Mesenchymal stem cell (in vitro differentiated cells and primary cell): ENCODE measurements around the gene MTMR12.
"Not testable (repeated sequence)": the region's sequence is repeated elsewhere in the genome, so short reads cannot be mapped to it uniquely, and the experiment has no call there.

Experiments
- DNase-seq: peaks from one replicate; pipeline ENCODE4 v3.0.0-alpha.2; 2013
- H2AFZ ChIP-seq: one replicate; pipeline ENCODE4 v1.6.1; 2013; ENCODE audit warnings: low read depth, mild to moderate bottlenecking, control low read depth, inconsistent platforms, low read length, moderate library complexity
- H2AK5ac ChIP-seq: 2 replicates; pipeline ENCODE4 v1.6.1; 2013; ENCODE audit warnings: low read length, moderate library complexity, mild to moderate bottlenecking, inconsistent platforms; ENCODE audit not compliant: severe bottlenecking
- H2BK120ac ChIP-seq: one replicate; pipeline ENCODE4 v1.6.1; 2013; ENCODE audit warnings: low read depth, mild to moderate bottlenecking, inconsistent platforms, low read length, moderate library complexity
- H2BK12ac ChIP-seq, 2 experiments: one replicate each; pipeline ENCODE4 v1.6.1; 2013; ENCODE audit warnings: inconsistent platforms in 2 of 2, low read length in 2 of 2, mild to moderate bottlenecking in 2 of 2, moderate library complexity in 2 of 2, control low read depth in 1 of 2
- H2BK15ac ChIP-seq: one replicate; pipeline ENCODE4 v1.6.1; 2013; ENCODE audit warnings: mild to moderate bottlenecking, low read depth, inconsistent platforms; ENCODE audit not compliant: poor library complexity, severe bottlenecking
- H2BK5ac ChIP-seq: 2 replicates; pipeline ENCODE4 v1.6.1; 2013; ENCODE audit warnings: low read depth, mild to moderate bottlenecking, low read length, control low read depth, inconsistent platforms; ENCODE audit not compliant: poor library complexity, severe bottlenecking
- H3K14ac ChIP-seq, 2 experiments: one replicate each; pipeline ENCODE4 v1.6.1; 2013; ENCODE audit warnings: inconsistent platforms in 2 of 2, low read length in 2 of 2, control low read depth in 1 of 2, mild to moderate bottlenecking in 1 of 2, moderate library complexity in 1 of 2
- H3K18ac ChIP-seq, 2 experiments: one replicate each; pipeline ENCODE4 v1.6.1; 2013; ENCODE audit warnings: inconsistent platforms in 2 of 2, low read length in 2 of 2, control low read depth in 1 of 2, low read depth in 1 of 2, mild to moderate bottlenecking in 1 of 2
- H3K23ac ChIP-seq, 2 experiments: one replicate each; pipeline ENCODE4 v1.6.1; 2013; ENCODE audit warnings: inconsistent platforms in 2 of 2, low read length in 2 of 2, mild to moderate bottlenecking in 2 of 2, moderate library complexity in 2 of 2, control low read depth in 1 of 2
- H3K27ac ChIP-seq: 2 replicates; pipeline ENCODE4 v1.5.1; 2013; ENCODE audit warnings: mild to moderate bottlenecking, moderate library complexity, low read length, control low read depth, inconsistent platforms; ENCODE audit not compliant: poor library complexity, severe bottlenecking
- H3K27me3 ChIP-seq, 2 experiments: 2 replicates each; pipeline versions ENCODE4 v1.6.1 to v1.7.0; 2013; ENCODE audit warnings: low read length in 2 of 2, mild to moderate bottlenecking in 2 of 2, moderate library complexity in 2 of 2, control low read depth in 1 of 2, inconsistent platforms in 1 of 2; ENCODE audit not compliant: control insufficient read depth in 1 of 2, insufficient read depth in 1 of 2
- H3K36me3 ChIP-seq, 2 experiments: 2 replicates each; pipeline versions ENCODE4 v1.6.1 to v1.7.0; 2013; ENCODE audit warnings: low read length in 2 of 2, control low read depth in 1 of 2, inconsistent platforms in 1 of 2, low read depth in 1 of 2, mild to moderate bottlenecking in 1 of 2; ENCODE audit not compliant: insufficient read depth in 2 of 2, control insufficient read depth in 1 of 2
- H3K4ac ChIP-seq, 2 experiments: one replicate each; pipeline ENCODE4 v1.6.1; 2013; ENCODE audit warnings: inconsistent platforms in 2 of 2, low read length in 2 of 2, mild to moderate bottlenecking in 2 of 2, moderate library complexity in 2 of 2, control low read depth in 1 of 2, low read depth in 1 of 2
- H3K4me1 ChIP-seq: 2 replicates; pipeline ENCODE4 v1.6.1; 2013; ENCODE audit warnings: low read depth, low read length, control low read depth; ENCODE audit not compliant: control insufficient read depth, insufficient read depth
- H3K4me2 ChIP-seq: 2 replicates; pipeline ENCODE4 v1.6.1; 2013; ENCODE audit warnings: low read length, mild to moderate bottlenecking, inconsistent platforms; ENCODE audit not compliant: poor library complexity, severe bottlenecking
- H3K4me3 ChIP-seq, 2 experiments: 2 replicates each; pipeline versions ENCODE4 v1.5.1 to v1.7.0; 2013; ENCODE audit warnings: low read length in 2 of 2, mild to moderate bottlenecking in 2 of 2, control low read depth in 1 of 2, low read depth in 1 of 2; ENCODE audit not compliant: insufficient read depth in 1 of 2
- H3K79me1 ChIP-seq: replicated peaks from 2 replicates; pipeline ENCODE4 v1.6.1; 2013; ENCODE audit warnings: mild to moderate bottlenecking, control low read depth, low read length, inconsistent platforms; ENCODE audit not compliant: poor library complexity, severe bottlenecking
- H3K9ac ChIP-seq: 2 replicates; pipeline ENCODE4 v1.7.0; 2013; ENCODE audit warnings: mild to moderate bottlenecking, low read length, moderate library complexity
- H3K9me3 ChIP-seq: 2 replicates; pipeline ENCODE4 v1.7.0; 2013; ENCODE audit warnings: mild to moderate bottlenecking, low read length; ENCODE audit not compliant: control insufficient read depth
- H4K8ac ChIP-seq: one replicate; pipeline ENCODE4 v1.6.1; 2013; ENCODE audit warnings: inconsistent platforms, mild to moderate bottlenecking, low read length, moderate library complexity
- H4K91ac ChIP-seq: one replicate; pipeline ENCODE4 v1.6.1; 2013; ENCODE audit warnings: mild to moderate bottlenecking, low read length, inconsistent platforms
- WGBS: methylation state at CpG from one replicate; pipeline ENCODE4 v1.1.7; 2013; ENCODE audit warnings: mixed read lengths; 5-methylcytosine and 5-hydroxymethylcytosine counted together

The MTMR12 gene

DNA sequence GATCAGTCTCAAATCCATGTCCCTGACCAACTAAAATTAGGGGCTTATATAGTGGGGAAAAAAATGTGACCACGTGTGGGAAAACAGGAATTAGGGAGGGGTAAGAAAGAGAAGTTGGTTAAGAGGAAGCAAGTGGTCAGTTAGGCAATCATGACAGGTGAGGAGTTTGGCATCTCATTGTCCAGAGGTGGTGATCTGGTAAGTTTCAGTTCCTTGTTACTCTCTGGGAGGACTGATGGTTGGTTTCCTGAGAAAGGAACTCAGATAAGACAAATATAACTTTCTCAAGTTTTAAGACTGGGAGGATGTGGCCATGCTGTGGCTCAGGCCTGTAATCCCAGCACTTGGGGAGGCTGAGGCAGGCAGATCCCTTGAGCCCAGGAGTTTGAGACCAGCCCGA is 9.0 kb upstream of the MTMR12 start:
- not testable (repeated sequence) for H4K8ac ChIP-seq, H3K18ac ChIP-seq, H3K4me1 ChIP-seq, H3K36me3 ChIP-seq, H3K79me1 ChIP-seq, H2BK120ac ChIP-seq, H2BK5ac ChIP-seq, H2AFZ ChIP-seq, H3K4ac ChIP-seq, H3K9ac ChIP-seq, H3K23ac ChIP-seq, H3K9me3 ChIP-seq, H2BK12ac ChIP-seq, H3K14ac ChIP-seq, DNase-seq, H3K27ac ChIP-seq, H3K4me2 ChIP-seq, H4K91ac ChIP-seq, H2AK5ac ChIP-seq, H3K27me3 ChIP-seq, H2BK15ac ChIP-seq, H3K4me3 ChIP-seq
- 86% methylated on average over 2 of the region's 2 CpGs for WGBS

DNA sequence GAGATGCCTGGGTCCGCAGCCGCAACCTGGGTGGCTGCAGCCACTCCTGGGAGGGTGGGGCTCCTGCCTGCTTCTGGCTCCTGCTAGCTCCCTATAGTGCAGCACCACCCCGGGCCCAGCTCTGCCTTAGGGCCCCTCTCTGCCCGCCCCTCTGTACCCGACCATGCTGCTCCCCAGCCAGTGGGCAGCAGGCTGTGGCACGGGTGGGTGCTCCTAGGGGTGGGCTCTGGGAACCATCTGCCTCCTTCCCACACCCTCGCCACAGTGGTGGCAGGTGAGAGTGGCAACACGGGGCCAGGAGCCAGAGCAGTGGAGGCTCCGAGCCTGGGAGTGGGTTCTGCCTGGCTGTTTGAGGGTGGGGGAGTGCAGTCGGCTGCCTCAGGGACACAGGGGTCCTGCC is 7.8 kb upstream of the MTMR12 start:
- Histone ChIP-seq H3K79me1 (no peaks in the 10 kb centered on the region), H3K27ac (no peak overlapping the region), H3K23ac (no peak overlapping the region), H2AK5ac (no peak overlapping the region), H3K4me3 (no peak overlapping the region), H2BK5ac (no peak overlapping the region), H3K18ac (no peak overlapping the region), H2BK12ac (no peak overlapping the region), H3K4me1 (peaks cover 1% of the 10 kb centered on the region), H2BK120ac (no peak overlapping the region), H3K14ac (no peak overlapping the region), H4K8ac (no peak overlapping the region), H3K9ac (no peak overlapping the region), H2BK15ac (no peak overlapping the region), H3K36me3 (no peaks in the 10 kb centered on the region), H3K4me2 (no peak overlapping the region), H3K9me3 (peaks cover 9% of the 10 kb centered on the region), H3K27me3 (peaks cover 0 to 2% of the 10 kb centered on the region in 2 experiments), H3K4ac (no peak overlapping the region), H4K91ac (no peak overlapping the region), H2AFZ (no peak overlapping the region)
- 92% methylated on average over 9 of the region's 10 CpGs for WGBS
- no peak for DNase-seq

- no peaks in the 10 kb centered on the region for H3K79me1 ChIP-seq
- H3K9me3 ChIP-seq: peaks cover 9% of the 10 kb centered on the region
- H2AK5ac ChIP-seq: no peak overlapping the region
- H3K27ac ChIP-seq: no peak overlapping the region
- H4K91ac ChIP-seq: no peak overlapping the region
- H2BK5ac ChIP-seq: no peak overlapping the region
- H3K18ac ChIP-seq: no peak overlapping the region
- no peaks in the 10 kb centered on the region for H3K36me3 ChIP-seq
- DNase-seq: no peak
- no peak overlapping the region for H4K8ac ChIP-seq
- H3K4me2 ChIP-seq: no peak overlapping the region
- H3K9ac ChIP-seq: no peak overlapping the region
- no peak overlapping the region for H2BK120ac ChIP-seq
- no peak overlapping the region for H3K4ac ChIP-seq
- H2BK12ac ChIP-seq: no peak overlapping the region
- H3K27me3 ChIP-seq: peaks cover 0 to 2% of the 10 kb centered on the region in 2 experiments
- H3K14ac ChIP-seq: no peak overlapping the region
- H3K4me3 ChIP-seq: no peak overlapping the region
- H3K4me1 ChIP-seq: peaks cover 1% of the 10 kb centered on the region
- no peak overlapping the region for H3K23ac ChIP-seq
- H2AFZ ChIP-seq: no peak overlapping the region
- WGBS: 74% methylated on average over 6 of the region's 7 CpGs
- H2BK15ac ChIP-seq: no peak overlapping the region
These were observed 7.3 kb upstream of the MTMR12 start for GRCh38 chr5:32319926-32320543.

DNA sequence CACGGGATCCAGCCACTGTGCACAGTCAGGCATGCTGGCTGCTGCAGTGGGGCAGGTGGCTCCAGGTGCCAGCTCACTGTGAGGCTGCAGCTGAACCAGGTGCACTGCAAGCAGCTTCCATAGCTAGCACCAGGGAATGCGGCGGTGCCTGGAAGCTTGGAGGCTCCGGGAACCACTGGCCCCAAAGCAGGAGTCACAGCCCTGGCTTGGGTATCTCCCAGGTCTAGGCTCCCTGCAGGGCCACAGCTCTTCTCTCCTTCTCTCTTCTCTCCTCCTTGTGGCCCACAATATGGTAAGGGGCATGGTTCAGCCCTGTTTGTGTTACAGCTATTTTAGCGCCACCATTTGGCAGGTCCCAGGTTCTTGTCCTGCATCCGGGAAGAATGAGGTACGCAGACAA is 6.7 kb upstream of the MTMR12 start:
- H2AK5ac ChIP-seq: no peak overlapping the region

More for the DNA sequence above, 6.7 kb upstream of the MTMR12 start:
- Histone ChIP-seq H3K23ac (no peak overlapping the region), H3K27ac (no peak overlapping the region), H2BK15ac (no peak overlapping the region), H3K4me3 (no peak overlapping the region), H3K9ac (no peak overlapping the region), H2BK12ac (no peak overlapping the region), H2BK120ac (no peak overlapping the region), H3K4me1 (peaks cover 1% of the 10 kb centered on the region), H2AFZ (no peak overlapping the region), H3K27me3 (peaks cover 0 to 2% of the 10 kb centered on the region in 2 experiments), H3K14ac (no peak overlapping the region), H4K91ac (no peak overlapping the region), H3K79me1 (no peaks in the 10 kb centered on the region), H4K8ac (no peak overlapping the region), H3K4ac (no peak overlapping the region), H2BK5ac (no peak overlapping the region), H3K9me3 (peaks cover 9% of the 10 kb centered on the region), H3K18ac (no peak overlapping the region), H3K36me3 (no peaks in the 10 kb centered on the region), H3K4me2 (no peak overlapping the region)
- WGBS: 71% methylated on average over 7 of the region's 7 CpGs
- no peak for DNase-seq
